ENCODE results near the gene MMP14. TPM values are rescaled to one million over a fixed set of nuclear protein-coding genes. Genes with fewer than 3 reads are reported as not detected.

The MMP14 gene
- total and polyA plus RNA-seq, 2 of the 13 experiments (the other 11 are each of a cell fraction or from before 2014, with no cell fraction given) = 5.2 to 9.8 TPM

GRCh38 chr14:22813145-22813544, 23.2 kb upstream of the MMP14 start (continued):
- TF ChIP-seq ZBTB44 (CRISPR knock-in tag; IDR thresholded peaks at IDR 0.05) (no peak), ZNF563 (CRISPR knock-in tag; IDR thresholded peaks at IDR 0.05) (no peak), HIC2 (CRISPR knock-in tag; IDR thresholded peaks at IDR 0.05; ENCODE audit: low read depth) (no peak), STAG1 (CRISPR knock-in tag; IDR thresholded peaks at IDR 0.05) (no peak), CREBL2 (CRISPR knock-in tag; IDR thresholded peaks at IDR 0.05; ENCODE audit: borderline replicate concordance) (no peak), ZNF720 (CRISPR knock-in tag; IDR thresholded peaks at IDR 0.05) (no peak), TCF7L2 (IDR thresholded peaks at IDR 0.05; ENCODE audit: low read depth, low read length) (no peak)
- TF ChIP-seq, protein P1, sequence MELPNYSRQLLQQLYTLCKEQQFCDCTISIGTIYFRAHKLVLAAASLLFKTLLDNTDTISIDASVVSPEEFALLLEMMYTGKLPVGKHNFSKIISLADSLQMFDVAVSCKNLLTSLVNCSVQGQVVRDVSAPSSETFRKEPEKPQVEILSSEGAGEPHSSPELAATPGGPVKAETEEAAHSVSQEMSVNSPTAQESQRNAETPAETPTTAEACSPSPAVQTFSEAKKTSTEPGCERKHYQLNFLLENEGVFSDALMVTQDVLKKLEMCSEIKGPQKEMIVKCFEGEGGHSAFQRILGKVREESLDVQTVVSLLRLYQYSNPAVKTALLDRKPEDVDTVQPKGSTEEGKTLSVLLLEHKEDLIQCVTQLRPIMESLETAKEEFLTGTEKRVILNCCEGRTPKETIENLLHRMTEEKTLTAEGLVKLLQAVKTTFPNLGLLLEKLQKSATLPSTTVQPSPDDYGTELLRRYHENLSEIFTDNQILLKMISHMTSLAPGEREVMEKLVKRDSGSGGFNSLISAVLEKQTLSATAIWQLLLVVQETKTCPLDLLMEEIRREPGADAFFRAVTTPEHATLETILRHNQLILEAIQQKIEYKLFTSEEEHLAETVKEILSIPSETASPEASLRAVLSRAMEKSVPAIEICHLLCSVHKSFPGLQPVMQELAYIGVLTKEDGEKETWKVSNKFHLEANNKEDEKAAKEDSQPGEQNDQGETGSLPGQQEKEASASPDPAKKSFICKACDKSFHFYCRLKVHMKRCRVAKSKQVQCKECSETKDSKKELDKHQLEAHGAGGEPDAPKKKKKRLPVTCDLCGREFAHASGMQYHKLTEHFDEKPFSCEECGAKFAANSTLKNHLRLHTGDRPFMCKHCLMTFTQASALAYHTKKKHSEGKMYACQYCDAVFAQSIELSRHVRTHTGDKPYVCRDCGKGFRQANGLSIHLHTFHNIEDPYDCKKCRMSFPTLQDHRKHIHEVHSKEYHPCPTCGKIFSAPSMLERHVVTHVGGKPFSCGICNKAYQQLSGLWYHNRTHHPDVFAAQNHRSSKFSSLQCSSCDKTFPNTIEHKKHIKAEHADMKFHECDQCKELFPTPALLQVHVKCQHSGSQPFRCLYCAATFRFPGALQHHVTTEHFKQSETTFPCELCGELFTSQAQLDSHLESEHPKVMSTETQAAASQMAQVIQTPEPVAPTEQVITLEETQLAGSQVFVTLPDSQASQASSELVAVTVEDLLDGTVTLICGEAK (IDR thresholded peaks at IDR 0.05) = no peak
- TF ChIP-seq, protein P1 (CRISPR knock-in tag; IDR thresholded peaks at IDR 0.05) = 0 out of 2 replicates have a peak, but pooled peaks have one; percentile 30
- TF ChIP-seq, protein P2, sequence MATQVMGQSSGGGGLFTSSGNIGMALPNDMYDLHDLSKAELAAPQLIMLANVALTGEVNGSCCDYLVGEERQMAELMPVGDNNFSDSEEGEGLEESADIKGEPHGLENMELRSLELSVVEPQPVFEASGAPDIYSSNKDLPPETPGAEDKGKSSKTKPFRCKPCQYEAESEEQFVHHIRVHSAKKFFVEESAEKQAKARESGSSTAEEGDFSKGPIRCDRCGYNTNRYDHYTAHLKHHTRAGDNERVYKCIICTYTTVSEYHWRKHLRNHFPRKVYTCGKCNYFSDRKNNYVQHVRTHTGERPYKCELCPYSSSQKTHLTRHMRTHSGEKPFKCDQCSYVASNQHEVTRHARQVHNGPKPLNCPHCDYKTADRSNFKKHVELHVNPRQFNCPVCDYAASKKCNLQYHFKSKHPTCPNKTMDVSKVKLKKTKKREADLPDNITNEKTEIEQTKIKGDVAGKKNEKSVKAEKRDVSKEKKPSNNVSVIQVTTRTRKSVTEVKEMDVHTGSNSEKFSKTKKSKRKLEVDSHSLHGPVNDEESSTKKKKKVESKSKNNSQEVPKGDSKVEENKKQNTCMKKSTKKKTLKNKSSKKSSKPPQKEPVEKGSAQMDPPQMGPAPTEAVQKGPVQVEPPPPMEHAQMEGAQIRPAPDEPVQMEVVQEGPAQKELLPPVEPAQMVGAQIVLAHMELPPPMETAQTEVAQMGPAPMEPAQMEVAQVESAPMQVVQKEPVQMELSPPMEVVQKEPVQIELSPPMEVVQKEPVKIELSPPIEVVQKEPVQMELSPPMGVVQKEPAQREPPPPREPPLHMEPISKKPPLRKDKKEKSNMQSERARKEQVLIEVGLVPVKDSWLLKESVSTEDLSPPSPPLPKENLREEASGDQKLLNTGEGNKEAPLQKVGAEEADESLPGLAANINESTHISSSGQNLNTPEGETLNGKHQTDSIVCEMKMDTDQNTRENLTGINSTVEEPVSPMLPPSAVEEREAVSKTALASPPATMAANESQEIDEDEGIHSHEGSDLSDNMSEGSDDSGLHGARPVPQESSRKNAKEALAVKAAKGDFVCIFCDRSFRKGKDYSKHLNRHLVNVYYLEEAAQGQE (IDR thresholded peaks at IDR 0.05; ENCODE audit: borderline replicate concordance in 1 of 2, low read depth in 1 of 2, low read length in 2 of 2) = no peak
